ENCODE measurements around the gene KLF16. TPM values are rescaled to one million over a fixed set of nuclear protein-coding genes. Genes with fewer than 3 reads are reported as not detected.

Gene KLF16
- total RNA-seq, 1 experiment from 2014 or later: 1.8 TPM

- no peak for DNase-seq (ENCODE audit: low spot score)
These were observed 4.0 kb upstream of the KLF16 start for GRCh38 chr19:1867349-1867724.

GRCh38 chr19:1866693-1867348, 3.4 kb upstream of the KLF16 start:
- DNase-seq (ENCODE audit: low spot score): no peak

GRCh38 chr19:1865172-1866010, 2.0 kb upstream of the KLF16 start:
- no peak for DNase-seq (ENCODE audit: low spot score)

- peak; percentile 46 for DNase-seq (ENCODE audit: low spot score)
These were observed 1.2 kb upstream of the KLF16 start for GRCh38 chr19:1864480-1865171.

- peak; percentile 83 for DNase-seq (ENCODE audit: low spot score)
These were observed 480 bp upstream of the KLF16 start for GRCh38 chr19:1863638-1864479.

- no peak for DNase-seq (ENCODE audit: low spot score)
These were observed 703 bp downstream of the KLF16 start for GRCh38 chr19:1862424-1863327.

GRCh38 chr19:1862068-1862423, 1.3 kb downstream of the KLF16 start:
- no peak for DNase-seq (ENCODE audit: low spot score)

- DNase-seq (ENCODE audit: low spot score): no peak
These were observed 1.8 kb downstream of the KLF16 start for GRCh38 chr19:1861599-1862031.

GRCh38 chr19:1860821-1861598, 2.4 kb downstream of the KLF16 start:
- no peak for DNase-seq (ENCODE audit: low spot score)

GRCh38 chr19:1860042-1860775, 3.2 kb downstream of the KLF16 start:
- peak; percentile 44 for DNase-seq (ENCODE audit: low spot score)

GRCh38 chr19:1859331-1859781, 4.0 kb downstream of the KLF16 start:
- DNase-seq (ENCODE audit: low spot score): no peak

- DNase-seq (ENCODE audit: low spot score): no peak
These were observed 4.8 kb downstream of the KLF16 start for GRCh38 chr19:1858412-1859081.

- no peak for DNase-seq (ENCODE audit: low spot score)
These were observed 5.6 kb downstream of the KLF16 start for GRCh38 chr19:1857648-1858326.

- no peak for DNase-seq (ENCODE audit: low spot score)
These were observed 6.4 kb downstream of the KLF16 start for GRCh38 chr19:1856698-1857603.

GRCh38 chr19:1856345-1856697, 7.1 kb downstream of the KLF16 start:
- DNase-seq (ENCODE audit: low spot score): no peak

GRCh38 chr19:1855828-1856255, 7.5 kb downstream of the KLF16 start:
- DNase-seq (ENCODE audit: low spot score): no peak

All from H4 (cell line).